ENCODE results near the gene USP35. TPM values are rescaled to one million over a fixed set of nuclear protein-coding genes. Genes with fewer than 3 reads are reported as not detected.
"Not testable (repeated sequence)": the region's sequence is repeated elsewhere in the genome, so short reads cannot be mapped to it uniquely, and the experiment has no call there.

Gene USP35
- total and polyA plus RNA-seq, 5 donors, result 7.5 to 16.6 (median 11.5) TPM

DNA sequence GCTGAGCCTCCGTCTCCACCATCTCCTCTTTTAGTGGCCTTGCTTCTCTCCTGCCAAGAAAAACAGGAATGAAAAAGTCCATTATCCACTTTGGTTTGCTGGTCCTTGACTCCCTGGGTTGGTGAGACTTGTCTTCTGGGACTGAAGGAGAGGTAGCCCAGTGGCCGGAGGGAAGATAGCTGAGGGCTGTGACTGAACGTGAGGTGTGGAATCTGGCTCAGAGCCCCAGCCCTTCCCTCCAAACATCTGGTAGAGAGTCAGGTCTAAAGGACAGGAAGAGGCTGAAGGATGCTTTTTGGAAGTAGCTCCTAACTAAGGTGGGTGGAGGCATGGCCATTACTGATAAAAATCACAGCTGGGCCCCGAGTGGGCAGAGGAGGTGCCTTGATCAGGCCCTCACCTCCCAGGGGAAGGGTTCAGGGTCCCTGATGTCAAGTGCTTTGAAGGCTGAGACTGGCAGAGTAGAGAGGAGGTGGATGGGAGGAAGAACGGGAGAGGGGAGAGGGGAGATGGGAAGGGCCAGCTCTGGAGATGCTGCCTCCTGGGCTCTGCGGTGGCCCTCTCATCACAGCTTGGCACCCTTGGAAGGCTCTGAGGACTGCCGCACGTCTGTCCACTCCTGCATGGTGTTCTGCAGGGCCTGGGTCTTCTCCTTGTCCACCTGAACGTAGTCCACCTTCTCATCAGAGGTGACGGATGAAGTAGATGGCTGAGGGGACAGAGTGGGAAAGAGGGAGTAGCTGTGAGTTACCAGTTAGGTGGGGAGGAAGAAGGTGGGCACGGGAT lies 30.2 kb downstream of the USP35 start:
- ATAC-seq (no peak), DNase-seq (no peak)
- H3K27me3 ChIP-seq (ENCODE audit: control insufficient read depth, insufficient read depth), result no peaks in the 10 kb centered on the region
- no peak overlapping the region for H3K4me3 ChIP-seq (ENCODE audit: low read length)
- WGBS, result 77% methylated on average over 11 of the region's 11 CpGs
- intact Hi-C loops (cut with DNase I), result no loop called here
- no peaks in the 10 kb centered on the region for H3K9me3 ChIP-seq (ENCODE audit: control insufficient read depth, low read length)
- no peaks in the 10 kb centered on the region for H3K4me1 ChIP-seq (ENCODE audit: control insufficient read depth, insufficient read depth, low read length)
- no peak overlapping the region for H3K27ac ChIP-seq (ENCODE audit: low read length)

- ATAC-seq, result no peak
- Histone ChIP-seq H3K27ac (ENCODE audit: low read length) (no peak overlapping the region), H3K4me3 (ENCODE audit: low read length) (no peak overlapping the region), H3K4me1 (ENCODE audit: control insufficient read depth, insufficient read depth, low read length) (no peaks in the 10 kb centered on the region), H3K9me3 (ENCODE audit: control insufficient read depth, low read length) (no peaks in the 10 kb centered on the region), H3K27me3 (ENCODE audit: control insufficient read depth, insufficient read depth) (no peaks in the 10 kb centered on the region)
- intact Hi-C loops (cut with DNase I), result loop anchor here in 3 of 4 donors (10.0 kb wide), 2 partner anchors 195 to 345 kb away; partner anchors contain the start of gene GAB2 (in 1 of the 3)
- 92% methylated on average over 7 of the region's 7 CpGs for WGBS
- no peak for DNase-seq
These were observed 30.9 kb downstream of the USP35 start for GRCh38 chr11:78219493-78220217.

DNA sequence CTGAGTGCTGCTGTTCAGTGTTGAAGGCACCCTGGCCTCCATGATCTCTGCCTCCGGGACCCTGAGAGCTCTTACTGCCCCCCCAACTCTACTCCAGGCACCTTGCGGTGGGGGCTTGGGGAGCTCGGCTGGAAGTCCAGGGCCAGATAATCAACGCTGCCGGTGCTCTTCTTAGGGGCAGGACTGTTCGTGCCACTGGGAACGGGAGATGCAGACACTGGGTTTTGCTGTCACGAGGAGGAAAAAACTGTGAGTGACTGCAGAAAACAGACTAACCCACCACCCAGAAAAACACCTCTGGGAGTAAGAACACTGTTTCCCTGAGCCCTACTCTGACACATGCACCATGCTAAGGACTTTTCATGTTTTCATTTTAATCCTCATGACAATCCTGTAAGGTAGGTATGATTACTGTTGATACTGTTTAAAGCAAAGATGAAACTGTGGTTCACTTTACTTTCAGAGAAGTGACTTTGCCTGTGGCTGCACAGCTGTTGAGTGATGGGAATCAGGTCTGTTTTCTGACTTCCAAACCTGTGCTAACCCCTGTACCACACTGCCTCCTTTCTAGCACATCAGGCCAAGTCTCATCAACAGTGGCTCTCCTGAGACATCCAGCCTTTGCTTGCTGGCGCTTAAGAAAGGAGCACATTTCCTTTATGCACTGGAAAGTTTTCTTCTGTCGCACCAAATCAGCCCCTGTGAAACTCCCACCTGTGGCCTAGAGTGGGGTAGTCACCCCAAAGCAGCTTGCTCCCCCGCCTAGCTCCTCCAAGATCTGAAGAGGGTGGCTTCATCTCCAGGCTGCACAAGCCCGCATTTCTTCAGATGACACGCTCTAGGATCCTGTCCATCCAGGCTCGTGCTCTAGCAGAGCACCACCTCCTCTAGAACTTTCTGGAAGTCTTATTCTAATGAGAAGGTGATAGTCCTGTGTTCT lies 31.8 kb downstream of the USP35 start:
- Histone ChIP-seq H3K9me3 (ENCODE audit: control insufficient read depth, low read length) (no peaks in the 10 kb centered on the region), H3K27ac (ENCODE audit: low read length) (no peak overlapping the region), H3K4me1 (ENCODE audit: control insufficient read depth, insufficient read depth, low read length) (no peaks in the 10 kb centered on the region), H3K4me3 (ENCODE audit: low read length) (no peak overlapping the region), H3K27me3 (ENCODE audit: control insufficient read depth, insufficient read depth) (no peaks in the 10 kb centered on the region)
- intact Hi-C loops (cut with DNase I), result loop anchor here in 3 of 4 donors (10.0 kb wide), 2 partner anchors 194 to 344 kb away; partner anchors contain the start of gene GAB2 (in 1 of the 3)
- no peak for ATAC-seq
- 94% methylated on average over 14 of the region's 14 CpGs for WGBS
- peak in 1 of 3 donors; percentile 30 for DNase-seq

- WGBS, result 72% methylated on average over 13 of the region's 13 CpGs
- no peak for ATAC-seq
These were observed 32.9 kb downstream of the USP35 start for GRCh38 chr11:78221396-78222315.

DNA sequence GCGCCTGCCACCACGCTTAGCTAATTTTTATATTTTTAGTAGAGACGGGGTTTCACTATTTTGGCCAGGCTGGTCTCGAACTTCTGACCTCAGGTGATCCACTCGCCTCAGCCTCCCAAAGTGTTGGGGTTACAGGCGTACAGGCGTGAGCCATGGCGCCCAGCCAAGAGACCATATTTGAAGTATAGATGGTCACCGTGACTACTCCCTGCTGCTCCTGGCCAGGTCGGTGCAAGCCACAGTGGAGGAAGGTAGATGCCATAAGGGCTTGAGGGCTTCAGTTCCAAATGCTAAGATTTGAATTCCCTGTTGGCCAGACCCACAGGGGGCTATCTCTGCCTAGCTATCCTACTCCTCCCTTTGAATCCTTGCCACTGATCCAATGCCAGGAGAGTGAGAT lies 34.0 kb downstream of the USP35 start:
- not testable (repeated sequence) for H3K27ac ChIP-seq (ENCODE audit: low read length); H3K4me3 ChIP-seq (ENCODE audit: low read length); ATAC-seq; H3K9me3 ChIP-seq (ENCODE audit: control insufficient read depth, low read length); H3K4me1 ChIP-seq (ENCODE audit: control insufficient read depth, insufficient read depth, low read length); H3K27me3 ChIP-seq (ENCODE audit: control insufficient read depth, insufficient read depth)
- intact Hi-C loops (cut with DNase I), result loop anchor here in 3 of 4 donors (10.0 kb wide), 2 partner anchors 192 to 342 kb away; partner anchors contain the start of gene GAB2 (in 1 of the 3)
- 75% methylated on average over 10 of the region's 10 CpGs for WGBS
- DNase-seq, result peak in 1 of 3 donors; percentile 62

More at GRCh38 chr11:78221396-78222315, 32.9 kb downstream of the USP35 start:
- Histone ChIP-seq H3K27me3 (ENCODE audit: control insufficient read depth, insufficient read depth) (no peaks in the 10 kb centered on the region), H3K4me3 (ENCODE audit: low read length) (no peak overlapping the region), H3K4me1 (ENCODE audit: control insufficient read depth, insufficient read depth, low read length) (no peaks in the 10 kb centered on the region), H3K9me3 (ENCODE audit: control insufficient read depth, low read length) (no peaks in the 10 kb centered on the region), H3K27ac (ENCODE audit: low read length) (no peak overlapping the region)
- no peak for DNase-seq
- intact Hi-C loops (cut with DNase I), result loop anchor here in 3 of 4 donors (10.0 kb wide), 2 partner anchors 193 to 343 kb away; partner anchors contain the start of gene GAB2 (in 1 of the 3)

DNA sequence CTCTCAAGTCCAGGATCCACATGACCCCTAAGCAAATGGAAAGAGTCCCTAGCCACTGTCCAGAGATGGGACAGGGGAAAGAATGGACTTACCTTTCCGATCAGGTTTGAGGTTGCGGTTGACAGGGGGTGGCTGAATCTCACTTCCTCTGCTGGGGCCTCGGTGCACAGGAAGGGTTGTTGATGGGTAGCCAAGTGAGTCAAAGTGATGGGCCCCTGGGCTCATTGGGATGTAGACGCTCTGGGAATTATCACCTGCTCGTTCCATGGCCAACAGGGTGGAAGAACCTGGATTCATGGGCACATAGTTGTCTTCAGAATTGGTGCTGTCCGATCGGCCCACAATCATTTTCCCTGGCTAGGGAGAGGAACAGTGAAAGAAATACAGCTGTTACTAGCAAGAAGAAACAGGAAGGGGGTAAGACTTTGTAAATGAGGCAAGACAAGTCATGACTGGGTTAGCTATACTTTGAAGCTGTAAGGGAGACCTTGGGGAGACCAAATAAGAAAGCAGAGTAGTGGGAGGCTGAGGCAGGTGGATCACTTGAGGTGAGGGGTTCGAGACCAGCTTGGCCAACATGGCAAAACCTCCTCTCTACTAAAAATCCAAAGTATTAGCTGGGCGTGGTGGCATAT lies 34.7 kb downstream of the USP35 start:
- H3K9me3 ChIP-seq (ENCODE audit: control insufficient read depth, low read length), result no peaks in the 10 kb centered on the region
- intact Hi-C loops (cut with DNase I), result loop anchor here in 3 of 4 donors (10.0 kb wide), 2 partner anchors 191 to 341 kb away; partner anchors contain the start of gene GAB2 (in 1 of the 3)
- H3K4me1 ChIP-seq (ENCODE audit: control insufficient read depth, insufficient read depth, low read length), result no peaks in the 10 kb centered on the region
- H3K27me3 ChIP-seq (ENCODE audit: control insufficient read depth, insufficient read depth), result no peaks in the 10 kb centered on the region
- ATAC-seq, result no peak
- DNase-seq, result no peak
- no peak overlapping the region for H3K4me3 ChIP-seq (ENCODE audit: low read length)
- no peak overlapping the region for H3K27ac ChIP-seq (ENCODE audit: low read length)
- WGBS, result 87% methylated on average over 9 of the region's 9 CpGs

DNA sequence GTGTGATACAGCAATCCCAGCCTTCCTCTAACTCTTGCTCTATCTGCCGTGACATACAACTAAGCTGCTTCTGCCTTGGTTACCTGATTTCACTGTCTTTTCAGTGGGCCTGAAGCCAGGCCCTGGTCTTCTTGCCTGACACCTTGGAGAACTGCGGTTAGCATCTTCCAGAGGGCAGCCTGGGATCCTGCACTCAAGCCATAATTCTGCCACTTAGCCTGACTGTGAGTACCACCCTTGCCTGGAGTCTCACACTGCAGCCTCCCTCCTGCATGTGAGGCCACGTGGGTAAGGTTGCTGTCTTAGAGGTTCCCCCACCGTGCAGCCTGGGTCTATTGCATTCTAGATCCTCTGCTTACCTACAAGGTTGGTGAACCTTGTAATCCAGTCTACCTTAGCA lies 35.8 kb downstream of the USP35 start:
- WGBS, result 93% methylated on average over 4 of the region's 4 CpGs
- H3K27ac ChIP-seq (ENCODE audit: low read length), result no peak overlapping the region
- intact Hi-C loops (cut with DNase I), result loop anchor here in 3 of 4 donors (10.0 kb wide), 2 partner anchors 190 to 340 kb away; partner anchors contain the start of gene GAB2 (in 1 of the 3)
- no peaks in the 10 kb centered on the region for H3K4me1 ChIP-seq (ENCODE audit: control insufficient read depth, insufficient read depth, low read length)
- no peaks in the 10 kb centered on the region for H3K27me3 ChIP-seq (ENCODE audit: control insufficient read depth, insufficient read depth)
- H3K9me3 ChIP-seq (ENCODE audit: control insufficient read depth, low read length), result no peaks in the 10 kb centered on the region
- no peak overlapping the region for H3K4me3 ChIP-seq (ENCODE audit: low read length)
- no peak for ATAC-seq
- no peak for DNase-seq

- intact Hi-C loops (cut with DNase I), result loop anchor here (5.0 to 10.0 kb wide), 5 partner anchors 190 to 340 kb away; partner anchors contain the start of gene GAB2 (in 2 of the 4)
- DNase-seq, result no peak
- no peaks in the 10 kb centered on the region for H3K27me3 ChIP-seq (ENCODE audit: control insufficient read depth, insufficient read depth)
- no peak for ATAC-seq
- H3K27ac ChIP-seq (ENCODE audit: low read length), result no peak overlapping the region
- no peak overlapping the region for H3K4me3 ChIP-seq (ENCODE audit: low read length)
- H3K9me3 ChIP-seq (ENCODE audit: control insufficient read depth, low read length), result no peaks in the 10 kb centered on the region
- no peaks in the 10 kb centered on the region for H3K4me1 ChIP-seq (ENCODE audit: control insufficient read depth, insufficient read depth, low read length)
- 95% methylated on average over 7 of the region's 7 CpGs for WGBS
These were observed 36.2 kb downstream of the USP35 start for GRCh38 chr11:78224906-78225420.
